ENCODE results near the gene SGCE. TPM values are rescaled to one million over a fixed set of nuclear protein-coding genes. Genes with fewer than 3 reads are reported as not detected.

SGCE gene
- total and polyA plus RNA-seq, 2 donors (not counting 1 experiment from before 2014, with no cell fraction given) = 8.9 to 13.0 TPM

DNA sequence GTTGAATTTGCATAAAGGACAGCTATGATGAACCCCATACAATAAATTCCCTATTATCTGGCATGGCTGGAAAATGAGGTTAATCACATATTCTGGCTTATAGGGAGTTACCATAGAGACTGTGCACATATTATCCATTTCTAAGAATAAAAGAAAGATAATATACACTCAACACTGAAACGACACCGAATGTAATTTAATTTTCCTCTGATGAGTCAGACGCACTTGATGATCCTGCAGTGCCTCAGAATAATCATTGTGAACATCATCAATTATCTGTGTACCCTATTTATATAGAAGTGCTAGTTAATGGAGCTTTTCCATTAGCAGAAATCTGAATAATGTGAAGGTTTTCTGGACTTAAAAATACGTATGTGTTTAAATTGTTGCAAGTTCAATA, 60.2 kb downstream of the SGCE start:
- Histone ChIP-seq H4K20me1 (ENCODE audit: control insufficient read depth, insufficient read depth, low read length, poor library complexity, severe bottlenecking) (no peaks in the 10 kb centered on the region), H3K27ac (ENCODE audit: low read length in 2 of 2) (no peak overlapping the region), H3K27me3 (replicated peaks in 1 of 4; ENCODE audit: control extremely low read depth in 1 of 4, control insufficient read depth in 3 of 4, insufficient read depth in 4 of 4, low read length in 3 of 4) (no peaks in the 10 kb centered on the region), H2AFZ (ENCODE audit: insufficient read depth, low read depth, low read length, poor library complexity, severe bottlenecking) (no peak overlapping the region), H3K4me3 (ENCODE audit: control extremely low read depth in 1 of 5, extremely low read depth in 1 of 5, insufficient read depth in 1 of 5, low read depth in 2 of 5, low read length in 4 of 5) (no peak overlapping the region), H3K4me2 (replicated peaks; ENCODE audit: low read depth, low read length, poor library complexity, severe bottlenecking) (no peak overlapping the region), H3K9me3 (ENCODE audit: control extremely low read depth in 1 of 3, control insufficient read depth in 2 of 3, insufficient read depth in 1 of 3, low read length in 2 of 3) (no peaks in the 10 kb centered on the region), H3K79me2 (ENCODE audit: control insufficient read depth, insufficient read depth, low read length) (no peaks in the 10 kb centered on the region), H3K9ac (ENCODE audit: low read length) (no peak overlapping the region), H3K36me3 (replicated peaks in 1 of 2; ENCODE audit: control extremely low read depth in 1 of 2, control insufficient read depth in 1 of 2, extremely low read depth in 1 of 2, insufficient read depth in 2 of 2, low read length in 1 of 2) (no peaks in the 10 kb centered on the region), H3K4me1 (ENCODE audit: control insufficient read depth in 2 of 2, insufficient read depth in 2 of 2, low read length in 2 of 2) (peaks cover 8 to 13% of the 10 kb centered on the region in 2 donors)
- ChIA-PET POLR2A (no interaction called here), CTCF (no interaction called here)
- WGBS (ENCODE audit: insufficient coverage) = no CpG with 5 or more reads among the region's 4 CpGs
- Mint-ChIP-seq H3K4me3 (no peak overlapping the region), H3K9me3 (ENCODE audit: insufficient read depth) (no peaks in the 10 kb centered on the region), H3K27ac (no peak overlapping the region), H3K27me3 (no peaks in the 10 kb centered on the region), H3K4me1 (peaks cover 13% of the 10 kb centered on the region)
- DNase-seq (no peak), ATAC-seq (ENCODE audit: low read depth) (no peak)
- no peak for TF ChIP-seq EZH2 (IDR thresholded peaks at IDR 0.05; ENCODE audit: borderline replicate concordance, insufficient read depth, low read depth, low read length, poor library complexity, severe bottlenecking)
- TF ChIP-seq CTCF (IDR thresholded peaks at IDR 0.05) = no peak
- intact Hi-C loops (cut with micrococcal nuclease) = no loop called here

GRCh38 chr7:94594882-94595281, 61.1 kb downstream of the SGCE start:
- TF ChIP-seq CTCF (IDR thresholded peaks at IDR 0.05) = no peak
- no peak for TF ChIP-seq EZH2 (IDR thresholded peaks at IDR 0.05; ENCODE audit: borderline replicate concordance, insufficient read depth, low read depth, low read length, poor library complexity, severe bottlenecking)
- Mint-ChIP-seq H3K27me3 (no peaks in the 10 kb centered on the region), H3K4me1 (peaks cover 18% of the 10 kb centered on the region), H3K9me3 (ENCODE audit: insufficient read depth) (no peaks in the 10 kb centered on the region), H3K4me3 (no peak overlapping the region), H3K27ac (no peak overlapping the region)
- ATAC-seq (ENCODE audit: low read depth) (no peak), DNase-seq (no peak)
- Histone ChIP-seq H3K4me1 (ENCODE audit: control insufficient read depth in 2 of 2, insufficient read depth in 2 of 2, low read length in 2 of 2) (peaks cover 11 to 17% of the 10 kb centered on the region in 2 donors), H3K4me2 (replicated peaks; ENCODE audit: low read depth, low read length, poor library complexity, severe bottlenecking) (no peak overlapping the region), H3K27me3 (replicated peaks in 1 of 4; ENCODE audit: control extremely low read depth in 1 of 4, control insufficient read depth in 3 of 4, insufficient read depth in 4 of 4, low read length in 3 of 4) (no peaks in the 10 kb centered on the region), H4K20me1 (ENCODE audit: control insufficient read depth, insufficient read depth, low read length, poor library complexity, severe bottlenecking) (no peaks in the 10 kb centered on the region), H3K79me2 (ENCODE audit: control insufficient read depth, insufficient read depth, low read length) (no peaks in the 10 kb centered on the region), H3K36me3 (replicated peaks in 1 of 2; ENCODE audit: control extremely low read depth in 1 of 2, control insufficient read depth in 1 of 2, extremely low read depth in 1 of 2, insufficient read depth in 2 of 2, low read length in 1 of 2) (no peaks in the 10 kb centered on the region), H3K4me3 (ENCODE audit: control extremely low read depth in 1 of 5, extremely low read depth in 1 of 5, insufficient read depth in 1 of 5, low read depth in 2 of 5, low read length in 4 of 5) (no peak overlapping the region), H2AFZ (ENCODE audit: insufficient read depth, low read depth, low read length, poor library complexity, severe bottlenecking) (no peak overlapping the region), H3K9ac (ENCODE audit: low read length) (no peak overlapping the region), H3K27ac (ENCODE audit: low read length in 2 of 2) (no peak overlapping the region), H3K9me3 (ENCODE audit: control extremely low read depth in 1 of 3, control insufficient read depth in 2 of 3, insufficient read depth in 1 of 3, low read length in 2 of 3) (no peaks in the 10 kb centered on the region)
- WGBS (ENCODE audit: insufficient coverage) = 100% methylated on average over 1 of the region's 1 CpG
- CTCF ChIA-PET = no interaction called here
- intact Hi-C loops (cut with micrococcal nuclease) = loop anchor here (5.0 kb wide), 1 partner anchor 38 kb away; no protein-coding TSS in a partner anchor
- POLR2A ChIA-PET = no interaction called here
